A549 (cell line): Measurements from ENCODE around the gene MISFA.

Experiments
- ESRRA ChIP-seq: fragments of 150-350 bp; IDR thresholded peaks from 2 replicates; pipeline ENCODE4 v1.6.1; 2014; ENCODE audit warnings: mild to moderate bottlenecking, low read length, borderline replicate concordance
- JUNB ChIP-seq: fragments of >200 bp; sonication (Bioruptor Twin); formaldehyde crosslinking; IDR thresholded peaks from 2 replicates; pipeline ENCODE4 v1.6.1; 2016
- NR3C1 ChIP-seq: fragments of >200 bp; sonication (Bioruptor Twin); formaldehyde crosslinking; IDR thresholded peaks from 3 replicates; pipeline ENCODE4 v1.6.1; 2017
- RFX5 ChIP-seq: fragments of 450-650 bp; IDR thresholded peaks from 2 replicates; pipeline ENCODE4 v1.7.1; 2014; ENCODE audit warnings: antibody characterized with exemption, mild to moderate bottlenecking, moderate library complexity
- TF ChIP-seq, protein P1 (sequence below): fragments of >200 bp; sonication (Bioruptor Twin); formaldehyde crosslinking; IDR thresholded peaks from 3 replicates; pipeline ENCODE4 v1.5.1; 2016

DNA sequence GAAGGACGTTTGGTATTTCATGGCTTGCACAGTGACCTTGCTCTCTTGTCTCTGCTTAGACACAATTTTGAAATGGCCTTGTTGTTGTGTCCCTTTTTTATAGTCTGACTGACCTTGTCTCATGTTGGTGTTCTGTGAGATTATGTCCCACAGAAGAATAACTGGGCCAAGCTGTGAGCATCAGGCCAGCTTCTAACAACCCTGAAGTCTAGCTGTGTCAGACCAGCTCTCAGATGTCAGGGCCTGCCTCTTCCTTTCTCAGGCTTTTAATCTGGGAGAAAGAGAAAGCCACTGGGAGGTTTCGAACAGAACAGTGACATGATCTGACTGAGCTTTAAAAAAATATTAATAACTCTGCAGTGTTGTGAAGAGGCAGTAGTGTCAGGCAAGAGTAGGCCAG, 9.0 kb upstream of the MISFA start:
- TF ChIP-seq NR3C1 (no peak), JUNB (no peak), ESRRA (no peak), RFX5 (no peak)
- TF ChIP-seq, protein P1, sequence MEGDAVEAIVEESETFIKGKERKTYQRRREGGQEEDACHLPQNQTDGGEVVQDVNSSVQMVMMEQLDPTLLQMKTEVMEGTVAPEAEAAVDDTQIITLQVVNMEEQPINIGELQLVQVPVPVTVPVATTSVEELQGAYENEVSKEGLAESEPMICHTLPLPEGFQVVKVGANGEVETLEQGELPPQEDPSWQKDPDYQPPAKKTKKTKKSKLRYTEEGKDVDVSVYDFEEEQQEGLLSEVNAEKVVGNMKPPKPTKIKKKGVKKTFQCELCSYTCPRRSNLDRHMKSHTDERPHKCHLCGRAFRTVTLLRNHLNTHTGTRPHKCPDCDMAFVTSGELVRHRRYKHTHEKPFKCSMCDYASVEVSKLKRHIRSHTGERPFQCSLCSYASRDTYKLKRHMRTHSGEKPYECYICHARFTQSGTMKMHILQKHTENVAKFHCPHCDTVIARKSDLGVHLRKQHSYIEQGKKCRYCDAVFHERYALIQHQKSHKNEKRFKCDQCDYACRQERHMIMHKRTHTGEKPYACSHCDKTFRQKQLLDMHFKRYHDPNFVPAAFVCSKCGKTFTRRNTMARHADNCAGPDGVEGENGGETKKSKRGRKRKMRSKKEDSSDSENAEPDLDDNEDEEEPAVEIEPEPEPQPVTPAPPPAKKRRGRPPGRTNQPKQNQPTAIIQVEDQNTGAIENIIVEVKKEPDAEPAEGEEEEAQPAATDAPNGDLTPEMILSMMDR = no peak
